Subcutaneous preadipocyte (primary cell): ENCODE data around the gene ATP6V0E2. TPM values are rescaled to one million over a fixed set of nuclear protein-coding genes. Genes with fewer than 3 reads are reported as not detected.

Experiments
- small RNA-seq: library from RNA; depleted of rRNA; stranded (forward); fragments of <200 nt; gene quantifications from one replicate; pipeline ENCODE3, GENCODE V24; 2012
- total RNA-seq: library from RNA; depleted of rRNA; stranded (reverse); fragments of >200 nt; gene quantifications from 2 replicates; pipeline ENCODE4 v1.2.3, GENCODE V29; 2012

ATP6V0E2 gene
- total RNA-seq = 14.7 and 16.8 TPM in 2 replicates

DNA sequence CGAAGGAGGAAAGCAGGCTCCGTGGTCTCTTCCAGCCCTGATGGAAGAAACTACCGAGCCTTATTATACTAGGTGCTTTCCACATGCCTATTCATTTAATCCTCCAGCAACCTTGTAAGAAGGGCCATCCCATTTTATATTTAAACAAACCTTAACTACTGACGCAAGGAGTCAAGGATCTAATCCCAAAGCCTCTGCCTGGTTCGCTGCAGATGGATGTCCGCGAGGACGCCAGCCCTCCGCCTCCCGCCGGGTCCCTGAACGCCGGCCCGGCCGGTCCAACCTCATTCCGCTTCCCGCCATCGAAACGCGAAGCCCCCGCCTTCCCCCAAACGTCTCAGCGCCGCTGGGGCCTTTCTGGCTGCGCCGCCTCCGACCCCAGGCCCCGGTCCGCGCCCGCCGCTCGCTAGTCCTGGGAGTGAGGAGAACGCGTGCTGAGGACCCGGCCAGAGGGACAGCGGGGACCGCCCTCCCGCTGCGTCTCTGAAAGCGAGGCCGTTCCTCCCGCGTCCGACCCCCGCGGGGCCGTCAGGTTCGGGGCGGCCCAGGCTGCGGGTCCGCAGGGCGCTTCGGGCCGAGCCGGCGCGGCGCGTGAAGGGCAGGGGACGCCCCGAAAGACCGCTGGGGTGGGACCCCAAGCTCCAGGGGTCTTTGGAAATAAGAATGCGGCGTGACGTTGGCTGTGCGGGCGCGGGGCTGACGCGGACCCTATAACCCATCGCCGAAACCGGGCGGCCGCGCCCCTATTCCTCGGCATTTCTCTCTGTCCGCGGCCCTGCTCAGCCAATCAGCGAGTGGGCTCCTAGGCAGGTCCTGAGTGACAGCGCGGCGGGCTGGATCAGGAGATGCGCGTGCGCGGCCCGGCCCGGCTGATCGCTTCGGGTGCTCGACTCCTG is at the start of gene ATP6V0E2:
Gene ATP6V0E2 (plus strand): TSS at position 896 of the 896 bp plus-strand sequence. CDS start 97 bp downstream, outside the sequence.

GRCh38 chr7:149838224-149838991 is 35.4 kb upstream of the ATP6V0E2 start, which contains the start of gene ZNF862:
Gene ZNF862, plus strand, starts transcription at chr7:149838375. Its CDS starts 237 bp downstream, at chr7:149838612.

Small RNAs within 50 kb of the gene (small RNA-seq; reads per million reads assigned to genes)
- not detected for gene AC093458.1

Other genes with a start within 250 kb of the ATP6V0E2 start
- 0.20 TPM in 1 of 2 replicates, not detected in the other for gene ZNF467, start 100.4 kb upstream of the ATP6V0E2 start, total RNA-seq
- gene ZNF862, start 35.6 kb upstream of the ATP6V0E2 start, total RNA-seq = 5.3 and 6.2 TPM in 2 replicates